GM12878 (cell line): ENCODE results near the gene INAFM1. TPM values are rescaled to one million over a fixed set of nuclear protein-coding genes. Genes with fewer than 3 reads are reported as not detected.
A peak's percentile ranks its signal among the peaks of the same experiment; 100 is the strongest.

Experiments used
- BCL11A ChIP-seq: IDR thresholded peaks from 2 replicates; pipeline ENCODE4 v1.6.1; 2011; ENCODE audit warnings: low read depth, low read length
- CBX5 ChIP-seq: sonication (generic); IDR thresholded peaks from 2 replicates; pipeline ENCODE4 v1.6.1; 2016; ENCODE audit warnings: low read depth, moderate library complexity, mild to moderate bottlenecking, inconsistent platforms
- CREM ChIP-seq: IDR thresholded peaks from 2 replicates; pipeline ENCODE4 v1.6.1; 2014; ENCODE audit warnings: antibody characterized with exemption, low read depth
- DPF2 ChIP-seq: fragments of 450-650 bp; IDR thresholded peaks from 2 replicates; pipeline ENCODE4 v1.6.1; 2017; ENCODE audit warnings: mild to moderate bottlenecking
- ESRRA ChIP-seq: IDR thresholded peaks from 2 replicates; pipeline ENCODE4 v1.6.1; 2012; ENCODE audit warnings: mild to moderate bottlenecking, low read length, improper control_type of control experiment
- ETV6 ChIP-seq, 2 experiments: fragments of 450-650 bp in 1 of 2; IDR thresholded peaks in 1 of 2; conservative IDR thresholded peaks in 1 of 2; 2 replicates each; pipeline ENCODE4 v1.6.1; 2014; ENCODE audit warnings: antibody characterized with exemption in 1 of 2, borderline replicate concordance in 1 of 2, low read depth in 1 of 2, mild to moderate bottlenecking in 1 of 2, moderate library complexity in 1 of 2
- FOS ChIP-seq: IDR thresholded peaks from 3 replicates; pipeline ENCODE4 v1.6.1; 2011; ENCODE audit warnings: borderline replicate concordance; ENCODE audit not compliant: insufficient read length; ENCODE audit errors: extremely low read depth
- MEF2A ChIP-seq: IDR thresholded peaks from 2 replicates; pipeline ENCODE4 v1.6.1; 2011; ENCODE audit warnings: low read depth, mild to moderate bottlenecking, low read length, moderate library complexity; ENCODE audit not compliant: insufficient read depth
- MTA2 ChIP-seq: fragments of 450-650 bp; IDR thresholded peaks from 2 replicates; pipeline ENCODE4 v1.6.1; 2016; ENCODE audit warnings: low read depth, mild to moderate bottlenecking, moderate library complexity
- MYC ChIP-seq: IDR thresholded peaks from 2 replicates; pipeline ENCODE4 v1.6.1; 2011; ENCODE audit warnings: mild to moderate bottlenecking, low read length, moderate library complexity, inconsistent platforms; ENCODE audit not compliant: insufficient read depth, insufficient replicate concordance, insufficient read length, severe bottlenecking
- PAX5 ChIP-seq: IDR thresholded peaks from 2 replicates; pipeline ENCODE4 v1.6.1; 2011; ENCODE audit warnings: low read depth, low read length, borderline replicate concordance
- POLR2AphosphoS5 ChIP-seq: IDR thresholded peaks from 2 replicates; pipeline ENCODE4 v1.6.1; 2011; ENCODE audit warnings: mild to moderate bottlenecking, low read length, inconsistent platforms
- RUNX3 ChIP-seq: IDR thresholded peaks from 2 replicates; pipeline ENCODE4 v1.6.1; 2012; ENCODE audit warnings: low read length, inconsistent platforms
- SMAD5 ChIP-seq: IDR thresholded peaks from 2 replicates; pipeline ENCODE4 v1.6.1; 2016; ENCODE audit warnings: antibody characterized with exemption, low read depth
- SUZ12 ChIP-seq: fragments of 200-600 bp; sonication (generic); IDR thresholded peaks from one replicate; pipeline ENCODE4 v1.6.1; 2018; ENCODE audit warnings: antibody characterized with exemption, mild to moderate bottlenecking; ENCODE audit not compliant: unreplicated experiment
- TCF12 ChIP-seq: IDR thresholded peaks from 2 replicates; pipeline ENCODE4 v1.6.1; 2011; ENCODE audit warnings: low read depth, mild to moderate bottlenecking, low read length
- polyA plus RNA-seq, 11 experiments: library from polyadenylated mRNA; depleted of rRNA in 4 of 11; unstranded in 6 of 11; stranded (reverse) in 5 of 11; fragments of >200 nt; fragmentation: Nextera tagmentation in 4 of 11; fragmentation: Illumina TruSeq in 1 of 11; extraction: Ambion mirVana in 4 of 11; extraction: Trizol in 1 of 11; gene quantifications; 1 replicate in 1 of 11; 2 replicates in 10 of 11; pipeline versions ENCODE4 v1.2.1 to v1.2.3, GENCODE V29; 2011 to 2016; ENCODE audit warnings: inconsistent platforms in 2 of 11, missing spikeins in 2 of 11, low read depth in 1 of 11
- total RNA-seq, 4 experiments: library from RNA; depleted of rRNA in 3 of 4; stranded (reverse); fragments of >200 nt in 3 of 4; fragmentation: Illumina TruSeq in 1 of 4; extraction: Trizol in 1 of 4; gene quantifications; 2 replicates each; pipeline versions ENCODE4 v1.2.1 to v1.2.3, GENCODE V29; 2013 to 2021
- TF ChIP-seq, protein P1 (sequence below): fragments of 450-650 bp; IDR thresholded peaks from 2 replicates; pipeline ENCODE4 v1.6.1; 2017; ENCODE audit warnings: low read depth, mild to moderate bottlenecking, moderate library complexity
- TF ChIP-seq, protein P2 (sequence below), 3 experiments: IDR thresholded peaks in 2 of 3; conservative IDR thresholded peaks in 1 of 3; 2 replicates each; pipeline ENCODE4 v1.5.1; 2011; ENCODE audit warnings: low read depth in 3 of 3, low read length in 3 of 3, mild to moderate bottlenecking in 3 of 3, control low read depth in 2 of 3, moderate library complexity in 2 of 3, inconsistent platforms in 1 of 3, mixed read lengths in 1 of 3; ENCODE audit not compliant: control insufficient read depth in 2 of 3, insufficient read depth in 1 of 3; ENCODE audit errors: extremely low read depth in 1 of 3
- TF ChIP-seq, protein P3 (sequence below): IDR thresholded peaks from 2 replicates; pipeline ENCODE4 v1.6.1; 2012; ENCODE audit warnings: low read depth, low read length, improper control_type of control experiment
- TF ChIP-seq, protein P4 (sequence below): IDR thresholded peaks from 2 replicates; pipeline ENCODE4 v1.6.1; 2011; ENCODE audit warnings: borderline replicate concordance, low read depth, mild to moderate bottlenecking, moderate library complexity, mixed read lengths, low read length; ENCODE audit not compliant: insufficient read depth; ENCODE audit errors: extremely low read length
- TF ChIP-seq, protein P5 (sequence below): IDR thresholded peaks from 2 replicates; pipeline ENCODE4 v1.6.1; 2011; ENCODE audit warnings: mild to moderate bottlenecking, low read depth, low read length, moderate library complexity; ENCODE audit not compliant: insufficient replicate concordance
- TF ChIP-seq, protein P6 (sequence below): IDR thresholded peaks from 2 replicates; pipeline ENCODE4 v1.6.1; 2011; ENCODE audit warnings: low read depth, mild to moderate bottlenecking, low read length, moderate library complexity, borderline replicate concordance; ENCODE audit errors: extremely low read depth

Gene INAFM1
- total and polyA plus RNA-seq, 10 of the 15 experiments (the other 5 are each of a cell fraction or from before 2014, with no cell fraction given), result 0.57 to 6.8 (median 1.1) TPM; not detected in 1

DNA sequence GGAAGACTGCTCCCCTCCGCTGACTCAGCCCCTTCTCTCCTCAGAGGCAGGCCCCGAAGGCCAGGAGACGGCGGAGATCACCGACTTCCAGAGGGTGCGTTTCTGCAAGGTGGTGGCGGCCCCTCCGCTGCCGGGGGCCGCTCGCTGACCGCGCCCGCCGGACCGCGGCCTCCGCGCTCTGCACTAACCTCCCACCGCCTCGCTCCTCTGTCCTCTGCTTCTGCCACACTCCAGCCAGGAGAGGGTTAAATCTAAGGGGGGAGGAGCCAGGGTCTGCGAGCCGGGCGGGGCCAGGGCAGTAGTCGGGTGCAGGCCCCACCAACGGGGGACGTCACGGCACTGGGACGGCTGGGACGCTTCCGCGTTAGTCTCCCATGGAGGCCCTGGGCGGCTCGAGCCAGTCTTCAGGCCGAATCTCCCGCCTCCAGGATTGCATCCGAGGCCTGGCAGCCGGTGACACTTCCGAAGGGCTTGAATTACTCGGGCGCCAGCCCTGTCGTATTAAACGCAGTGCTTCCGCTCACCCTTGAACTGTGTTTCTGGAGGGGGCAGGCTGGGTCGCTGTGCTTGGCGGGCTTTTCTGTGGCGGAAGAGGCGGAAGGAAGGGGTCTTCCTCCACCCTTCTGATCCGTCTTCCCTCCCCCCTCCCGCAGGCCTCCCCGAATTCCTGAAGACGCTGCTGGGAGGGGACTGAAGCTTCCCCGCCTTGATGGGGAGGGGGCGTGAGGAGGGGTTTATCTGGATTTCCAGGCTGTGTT is 1.2 kb upstream of the INAFM1 start (continued):
- TF ChIP-seq, protein P1, sequence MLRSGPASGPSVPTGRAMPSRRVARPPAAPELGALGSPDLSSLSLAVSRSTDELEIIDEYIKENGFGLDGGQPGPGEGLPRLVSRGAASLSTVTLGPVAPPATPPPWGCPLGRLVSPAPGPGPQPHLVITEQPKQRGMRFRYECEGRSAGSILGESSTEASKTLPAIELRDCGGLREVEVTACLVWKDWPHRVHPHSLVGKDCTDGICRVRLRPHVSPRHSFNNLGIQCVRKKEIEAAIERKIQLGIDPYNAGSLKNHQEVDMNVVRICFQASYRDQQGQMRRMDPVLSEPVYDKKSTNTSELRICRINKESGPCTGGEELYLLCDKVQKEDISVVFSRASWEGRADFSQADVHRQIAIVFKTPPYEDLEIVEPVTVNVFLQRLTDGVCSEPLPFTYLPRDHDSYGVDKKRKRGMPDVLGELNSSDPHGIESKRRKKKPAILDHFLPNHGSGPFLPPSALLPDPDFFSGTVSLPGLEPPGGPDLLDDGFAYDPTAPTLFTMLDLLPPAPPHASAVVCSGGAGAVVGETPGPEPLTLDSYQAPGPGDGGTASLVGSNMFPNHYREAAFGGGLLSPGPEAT, result peak; percentile 59
- no peak for TF ChIP-seq ESRRA
- peak; percentile 61; the same call in 1 of the 2 replicates for TF ChIP-seq SMAD5
- TF ChIP-seq, protein P2, sequence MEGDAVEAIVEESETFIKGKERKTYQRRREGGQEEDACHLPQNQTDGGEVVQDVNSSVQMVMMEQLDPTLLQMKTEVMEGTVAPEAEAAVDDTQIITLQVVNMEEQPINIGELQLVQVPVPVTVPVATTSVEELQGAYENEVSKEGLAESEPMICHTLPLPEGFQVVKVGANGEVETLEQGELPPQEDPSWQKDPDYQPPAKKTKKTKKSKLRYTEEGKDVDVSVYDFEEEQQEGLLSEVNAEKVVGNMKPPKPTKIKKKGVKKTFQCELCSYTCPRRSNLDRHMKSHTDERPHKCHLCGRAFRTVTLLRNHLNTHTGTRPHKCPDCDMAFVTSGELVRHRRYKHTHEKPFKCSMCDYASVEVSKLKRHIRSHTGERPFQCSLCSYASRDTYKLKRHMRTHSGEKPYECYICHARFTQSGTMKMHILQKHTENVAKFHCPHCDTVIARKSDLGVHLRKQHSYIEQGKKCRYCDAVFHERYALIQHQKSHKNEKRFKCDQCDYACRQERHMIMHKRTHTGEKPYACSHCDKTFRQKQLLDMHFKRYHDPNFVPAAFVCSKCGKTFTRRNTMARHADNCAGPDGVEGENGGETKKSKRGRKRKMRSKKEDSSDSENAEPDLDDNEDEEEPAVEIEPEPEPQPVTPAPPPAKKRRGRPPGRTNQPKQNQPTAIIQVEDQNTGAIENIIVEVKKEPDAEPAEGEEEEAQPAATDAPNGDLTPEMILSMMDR (IDR thresholded peaks at IDR 0.05 in 2 of 3, conservative IDR thresholded peaks at IDR 0.05 in 1 of 3; ENCODE audit: control insufficient read depth in 2 of 3, extremely low read depth in 1 of 3, insufficient read depth in 1 of 3, low read depth in 3 of 3, low read length in 3 of 3), result no peak
- TF ChIP-seq SUZ12, result no peak
- TF ChIP-seq, protein P3, sequence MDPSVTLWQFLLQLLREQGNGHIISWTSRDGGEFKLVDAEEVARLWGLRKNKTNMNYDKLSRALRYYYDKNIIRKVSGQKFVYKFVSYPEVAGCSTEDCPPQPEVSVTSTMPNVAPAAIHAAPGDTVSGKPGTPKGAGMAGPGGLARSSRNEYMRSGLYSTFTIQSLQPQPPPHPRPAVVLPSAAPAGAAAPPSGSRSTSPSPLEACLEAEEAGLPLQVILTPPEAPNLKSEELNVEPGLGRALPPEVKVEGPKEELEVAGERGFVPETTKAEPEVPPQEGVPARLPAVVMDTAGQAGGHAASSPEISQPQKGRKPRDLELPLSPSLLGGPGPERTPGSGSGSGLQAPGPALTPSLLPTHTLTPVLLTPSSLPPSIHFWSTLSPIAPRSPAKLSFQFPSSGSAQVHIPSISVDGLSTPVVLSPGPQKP, result no peak
- TF ChIP-seq TCF12, result no peak
- no peak for TF ChIP-seq CBX5
- TF ChIP-seq PAX5, result no peak
- TF ChIP-seq BCL11A, result no peak
- no peak for TF ChIP-seq MEF2A
- TF ChIP-seq RUNX3, result no peak
- TF ChIP-seq POLR2AphosphoS5, result peak; percentile 90
- TF ChIP-seq, protein P4, sequence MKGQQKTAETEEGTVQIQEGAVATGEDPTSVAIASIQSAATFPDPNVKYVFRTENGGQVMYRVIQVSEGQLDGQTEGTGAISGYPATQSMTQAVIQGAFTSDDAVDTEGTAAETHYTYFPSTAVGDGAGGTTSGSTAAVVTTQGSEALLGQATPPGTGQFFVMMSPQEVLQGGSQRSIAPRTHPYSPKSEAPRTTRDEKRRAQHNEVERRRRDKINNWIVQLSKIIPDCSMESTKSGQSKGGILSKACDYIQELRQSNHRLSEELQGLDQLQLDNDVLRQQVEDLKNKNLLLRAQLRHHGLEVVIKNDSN, result no peak
- TF ChIP-seq DPF2, result 0 out of 2 replicates have a peak, but pooled peaks have one; percentile 60
- 0 out of 4 replicates have a peak, but pooled peaks of 1 of the 2 experiments have one; percentile 51 for TF ChIP-seq ETV6 (conservative IDR thresholded peaks at IDR 0.05 in 1 of 2, IDR thresholded peaks at IDR 0.05 in 1 of 2; ENCODE audit: borderline replicate concordance in 1 of 2, low read depth in 1 of 2)
- TF ChIP-seq CREM, result peak; percentile 83
- no peak for TF ChIP-seq MTA2
- TF ChIP-seq FOS, result no peak
- TF ChIP-seq, protein P5, sequence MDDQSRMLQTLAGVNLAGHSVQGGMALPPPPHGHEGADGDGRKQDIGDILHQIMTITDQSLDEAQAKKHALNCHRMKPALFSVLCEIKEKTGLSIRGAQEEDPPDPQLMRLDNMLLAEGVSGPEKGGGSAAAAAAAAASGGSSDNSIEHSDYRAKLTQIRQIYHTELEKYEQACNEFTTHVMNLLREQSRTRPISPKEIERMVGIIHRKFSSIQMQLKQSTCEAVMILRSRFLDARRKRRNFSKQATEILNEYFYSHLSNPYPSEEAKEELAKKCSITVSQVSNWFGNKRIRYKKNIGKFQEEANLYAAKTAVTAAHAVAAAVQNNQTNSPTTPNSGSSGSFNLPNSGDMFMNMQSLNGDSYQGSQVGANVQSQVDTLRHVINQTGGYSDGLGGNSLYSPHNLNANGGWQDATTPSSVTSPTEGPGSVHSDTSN, result no peak
- TF ChIP-seq, protein P6, sequence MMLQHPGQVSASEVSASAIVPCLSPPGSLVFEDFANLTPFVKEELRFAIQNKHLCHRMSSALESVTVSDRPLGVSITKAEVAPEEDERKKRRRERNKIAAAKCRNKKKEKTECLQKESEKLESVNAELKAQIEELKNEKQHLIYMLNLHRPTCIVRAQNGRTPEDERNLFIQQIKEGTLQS, result no peak
- no peak for TF ChIP-seq MYC
